Measurements from ENCODE around the gene NUP205.
"Not testable (repeated sequence)": the region's sequence is repeated elsewhere in the genome, so short reads cannot be mapped to it uniquely, and the experiment has no call there.

Gene NUP205

DNA sequence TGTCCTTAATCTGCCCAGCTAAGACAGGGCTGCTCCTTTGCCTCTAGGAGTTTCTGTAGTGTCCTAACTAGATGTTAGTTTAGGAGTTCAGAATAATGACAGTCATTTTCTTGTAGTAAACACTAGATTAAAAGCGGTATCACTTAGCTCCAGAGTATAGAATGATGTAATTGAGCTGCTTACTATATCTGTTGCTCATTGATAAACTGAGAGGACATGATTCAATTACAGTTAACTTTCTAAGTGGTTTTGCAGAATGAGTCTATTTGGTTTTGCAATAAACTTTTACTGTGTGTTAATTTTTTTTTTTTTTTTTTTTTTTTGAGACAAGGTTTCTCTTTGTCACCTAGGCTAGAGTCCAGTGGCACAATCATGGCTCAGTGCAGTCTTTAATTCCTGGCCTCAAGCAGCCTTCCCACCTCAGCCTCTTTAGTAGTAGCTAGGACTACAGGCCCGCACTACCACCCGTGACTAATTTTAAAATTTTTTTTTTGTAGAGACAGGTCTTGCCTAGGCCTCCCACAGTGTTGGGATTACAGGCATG is 106.4 kb downstream of the NUP205 start:
- in situ Hi-C loops (cut with MboI; ENCODE audit: low sequenced_read_pairs), result no loop called here

DNA sequence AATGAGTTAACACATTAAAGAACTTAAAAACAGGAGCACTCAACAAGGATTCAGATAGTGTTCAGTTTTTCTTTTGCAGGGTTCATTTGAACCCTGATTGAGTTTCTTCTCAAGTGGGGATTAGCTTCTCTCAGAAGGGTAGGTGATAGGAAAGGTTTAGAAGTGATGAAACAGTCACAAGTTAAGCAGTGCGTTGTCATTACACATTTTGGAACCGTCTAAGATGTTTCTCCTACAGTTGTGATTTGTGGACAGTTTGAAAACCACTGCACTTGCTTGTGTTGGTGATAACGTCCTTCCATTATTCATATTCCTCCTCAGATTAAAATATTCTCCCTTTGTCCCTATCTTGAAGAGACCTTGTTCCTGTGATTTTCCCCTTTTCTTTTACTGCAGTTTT is 107.3 kb downstream of the NUP205 start:
- in situ Hi-C loops (cut with MboI; ENCODE audit: low sequenced_read_pairs), result no loop called here

DNA sequence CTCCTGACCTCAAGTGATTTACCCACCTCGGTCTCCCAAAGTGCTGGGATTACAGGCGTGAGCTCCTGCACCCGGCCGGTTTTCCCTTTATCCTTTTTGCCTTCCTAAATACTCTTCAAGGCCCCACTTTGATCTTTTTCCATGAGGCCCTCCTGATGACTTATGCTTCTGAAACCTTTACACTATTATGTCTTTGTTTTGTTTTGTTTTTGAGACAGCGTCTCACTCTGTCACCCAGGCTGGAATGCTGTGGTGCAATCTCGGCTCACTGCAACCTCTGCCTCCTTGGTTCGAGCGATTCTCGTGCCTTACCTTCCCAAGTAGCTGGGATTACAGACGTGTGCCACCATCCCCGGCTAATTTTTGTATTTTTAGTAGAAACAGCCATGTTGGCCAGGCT is 108.4 kb downstream of the NUP205 start:
- in situ Hi-C loops (cut with MboI; ENCODE audit: low sequenced_read_pairs), result no loop called here

DNA sequence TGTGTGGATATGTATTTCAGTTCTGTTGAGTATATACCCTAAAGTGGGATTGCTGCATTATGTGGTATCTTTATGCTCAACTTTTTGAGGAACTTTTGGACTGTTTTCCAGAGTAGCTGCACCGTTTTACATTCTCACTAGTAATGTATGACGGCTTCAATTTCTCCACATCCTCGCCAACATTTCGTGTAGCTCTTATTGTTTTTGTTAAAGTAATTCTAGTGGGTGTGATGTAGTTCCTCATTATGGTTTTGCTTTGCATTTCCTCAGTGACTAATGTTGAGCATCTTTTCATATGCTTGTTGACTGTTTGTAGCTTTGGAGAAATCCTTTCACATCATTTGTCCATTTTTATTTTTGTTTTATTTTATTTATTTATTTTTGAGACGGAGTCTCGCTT is 109.1 kb downstream of the NUP205 start:
- in situ Hi-C loops (cut with MboI; ENCODE audit: low sequenced_read_pairs), result no loop called here

DNA sequence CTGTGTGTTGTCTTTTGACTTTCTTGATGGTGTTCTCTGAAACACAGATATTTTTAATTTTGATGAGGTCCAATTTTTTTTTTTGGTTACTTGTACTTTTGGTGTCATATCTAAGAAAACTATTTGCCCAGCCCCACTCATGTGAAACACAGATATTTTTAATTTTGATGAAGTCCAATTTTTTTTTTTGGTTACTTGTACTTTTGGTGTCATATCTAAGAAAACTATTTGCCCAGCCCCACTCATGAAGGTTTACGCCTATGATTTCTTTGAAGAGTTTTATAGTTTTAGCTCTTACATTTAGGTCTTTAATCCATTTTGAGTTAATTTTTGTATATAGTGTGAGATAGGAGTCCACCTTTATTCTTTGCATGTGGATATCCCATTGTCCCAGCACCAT is 109.9 kb downstream of the NUP205 start:
- in situ Hi-C loops (cut with MboI; ENCODE audit: low sequenced_read_pairs), result not testable (repeated sequence)

DNA sequence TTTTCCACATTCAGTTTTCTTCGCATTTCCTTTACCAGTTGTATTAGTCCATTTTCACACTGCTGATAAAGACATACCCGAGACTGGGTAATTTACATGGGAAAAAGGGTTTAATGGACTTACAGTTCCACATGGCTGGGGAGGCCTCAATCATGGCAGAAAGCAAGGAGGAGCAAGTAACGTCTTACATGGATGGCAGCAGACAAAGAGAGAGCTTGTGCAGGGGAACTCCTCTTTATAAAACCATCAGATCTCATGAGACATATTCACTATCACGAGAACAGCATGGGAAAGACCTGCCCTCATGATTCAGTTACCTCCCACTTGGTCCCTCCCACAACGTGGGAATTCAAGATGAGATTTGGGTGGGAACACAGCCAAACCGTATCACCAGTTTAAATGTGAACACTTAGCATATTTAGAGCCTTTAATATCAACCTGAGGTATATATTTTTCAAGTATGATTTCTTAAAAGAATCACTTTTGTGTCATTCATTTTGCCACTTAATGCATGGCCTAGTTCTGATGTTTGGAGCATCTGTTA is 111.2 kb downstream of the NUP205 start:
- in situ Hi-C loops (cut with MboI; ENCODE audit: low sequenced_read_pairs), result not testable (repeated sequence)

DNA sequence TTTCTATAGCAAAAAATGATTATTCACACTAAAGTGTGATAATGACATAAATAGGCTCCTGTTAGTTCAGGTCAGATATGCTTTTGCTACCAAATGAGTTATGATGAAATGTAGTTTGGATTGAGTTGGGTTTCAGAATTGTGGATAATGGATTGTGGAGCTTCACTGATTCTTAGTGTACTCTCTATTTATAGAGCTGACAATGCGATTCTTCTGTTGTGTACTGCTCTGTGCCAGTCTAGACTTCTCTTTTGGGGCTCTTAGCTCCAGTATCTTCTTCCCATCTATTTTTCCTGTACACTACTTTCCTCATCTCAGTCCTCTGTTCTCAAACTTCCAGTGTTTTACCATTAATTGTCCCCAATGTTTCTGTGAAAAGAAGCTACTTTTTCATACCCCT is 112.1 kb downstream of the NUP205 start:
- in situ Hi-C loops (cut with MboI; ENCODE audit: low sequenced_read_pairs), result no loop called here

DNA sequence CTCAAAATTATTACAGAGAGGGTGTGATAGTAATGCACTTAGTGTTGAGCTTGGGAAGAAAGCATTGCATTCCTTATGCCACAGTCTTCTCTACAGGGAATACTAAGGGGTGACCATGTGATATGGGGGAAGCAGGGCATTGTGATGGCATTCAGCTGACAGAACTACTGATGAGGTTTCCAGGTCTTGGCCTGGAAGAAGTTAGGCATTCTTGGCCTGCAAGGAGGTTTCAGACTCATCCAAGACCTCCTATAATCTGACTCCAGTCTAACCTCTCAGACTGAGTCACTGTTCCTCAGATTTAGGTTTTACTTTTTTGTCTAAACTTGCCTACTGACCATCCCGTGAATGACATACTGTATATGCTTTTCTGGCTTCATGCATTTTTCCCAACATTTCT is 112.5 kb downstream of the NUP205 start:
- in situ Hi-C loops (cut with MboI; ENCODE audit: low sequenced_read_pairs), result no loop called here

DNA sequence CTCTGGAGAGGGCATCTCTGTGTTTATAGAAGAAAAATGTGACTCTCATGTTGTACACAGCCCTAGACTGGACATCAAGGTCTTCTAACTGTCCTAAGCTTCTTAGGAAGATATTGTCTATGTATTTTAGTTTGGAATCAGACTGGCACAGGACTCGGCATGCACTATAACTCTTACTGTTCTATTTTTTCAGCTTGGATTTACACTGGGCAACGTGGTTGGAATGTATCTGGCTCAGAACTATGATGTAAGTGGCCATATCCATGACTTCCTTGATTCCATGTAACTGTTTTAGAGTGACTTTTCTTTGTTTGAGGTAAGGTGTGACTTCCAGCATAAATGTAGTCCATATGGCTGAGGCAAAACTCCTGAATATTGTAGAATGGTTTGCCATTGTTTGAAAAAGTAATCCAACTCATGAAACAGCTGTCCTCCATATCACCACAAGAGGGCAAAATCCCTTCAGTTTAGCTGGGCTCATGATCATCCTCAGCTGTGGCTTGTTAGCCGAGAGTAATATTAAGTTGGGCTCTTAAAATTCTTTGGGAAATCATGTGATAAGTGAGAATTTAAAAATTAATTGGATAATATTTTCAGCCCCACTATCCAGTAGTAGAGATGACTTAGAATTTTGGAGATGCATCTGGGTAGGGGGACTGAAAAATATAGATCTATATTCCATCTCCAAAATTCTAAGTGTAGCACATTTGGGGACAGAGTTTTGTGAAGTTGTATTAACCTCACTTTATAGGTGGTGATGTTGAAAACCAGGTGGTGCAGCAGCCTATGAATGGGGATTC is 115.0 kb downstream of the NUP205 start:
- in situ Hi-C loops (cut with MboI; ENCODE audit: low sequenced_read_pairs), result no loop called here

DNA sequence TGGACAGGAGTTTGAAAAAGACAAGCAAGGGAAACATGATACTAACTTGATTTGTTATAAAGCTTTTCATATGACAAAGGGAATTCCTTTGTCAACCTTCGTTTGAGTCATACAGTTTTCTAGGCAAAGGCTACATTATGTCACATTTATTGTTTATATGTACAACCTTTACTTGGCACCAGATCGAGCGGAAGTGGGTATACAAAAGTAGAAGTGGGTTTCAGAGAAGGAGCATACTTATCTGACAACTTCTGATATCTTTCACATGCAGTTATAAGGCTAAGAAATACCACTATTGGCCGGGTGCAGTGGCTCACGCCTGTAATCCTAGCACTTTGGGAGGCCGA is 115.6 kb downstream of the NUP205 start:
- in situ Hi-C loops (cut with MboI; ENCODE audit: low sequenced_read_pairs), result no loop called here

DNA sequence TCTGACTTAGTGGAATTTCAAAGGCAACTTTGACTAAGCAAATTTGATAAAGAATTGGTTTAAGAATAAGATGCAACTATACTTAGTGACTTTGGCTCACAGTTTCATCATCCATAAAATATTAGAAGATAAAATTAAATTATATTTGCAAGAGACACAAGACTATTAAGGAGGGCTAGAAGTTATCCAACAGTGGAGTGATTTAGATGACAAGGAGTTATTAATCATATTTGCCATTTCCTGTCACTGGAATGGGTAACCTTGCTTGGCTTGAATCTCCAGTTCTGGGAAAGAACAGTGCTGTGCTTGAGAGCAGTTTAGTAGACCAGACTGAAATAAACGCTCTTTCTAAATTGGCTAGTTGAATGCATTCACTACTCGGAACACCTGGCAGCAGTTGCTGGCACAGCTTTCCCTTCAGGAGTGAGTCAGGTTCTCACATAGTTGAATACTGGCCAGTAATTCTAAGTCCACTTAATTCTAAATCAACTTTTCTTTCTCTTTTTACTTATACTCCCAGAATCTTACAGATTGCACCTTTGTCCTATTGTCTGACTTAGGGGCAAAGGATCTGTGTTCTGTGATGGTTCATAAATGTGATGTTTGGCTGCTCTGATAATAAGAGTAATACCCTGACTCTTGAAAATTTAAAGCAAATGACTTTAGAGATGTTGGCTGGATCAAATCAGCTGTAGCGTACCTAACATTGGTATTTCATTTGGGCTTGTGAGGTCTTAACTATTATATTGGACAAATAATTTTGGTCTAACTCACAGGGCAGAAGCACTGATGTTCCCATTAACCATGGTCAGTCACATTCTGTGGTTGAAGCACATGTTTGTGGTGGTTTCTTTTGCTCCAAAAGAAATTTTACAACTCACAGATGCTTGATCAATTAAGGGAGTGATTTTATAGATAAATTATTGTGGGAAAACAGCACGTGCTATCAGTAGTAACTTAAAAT is 121.2 kb downstream of the NUP205 start:
- in situ Hi-C loops (cut with MboI; ENCODE audit: low sequenced_read_pairs), result no loop called here

DNA sequence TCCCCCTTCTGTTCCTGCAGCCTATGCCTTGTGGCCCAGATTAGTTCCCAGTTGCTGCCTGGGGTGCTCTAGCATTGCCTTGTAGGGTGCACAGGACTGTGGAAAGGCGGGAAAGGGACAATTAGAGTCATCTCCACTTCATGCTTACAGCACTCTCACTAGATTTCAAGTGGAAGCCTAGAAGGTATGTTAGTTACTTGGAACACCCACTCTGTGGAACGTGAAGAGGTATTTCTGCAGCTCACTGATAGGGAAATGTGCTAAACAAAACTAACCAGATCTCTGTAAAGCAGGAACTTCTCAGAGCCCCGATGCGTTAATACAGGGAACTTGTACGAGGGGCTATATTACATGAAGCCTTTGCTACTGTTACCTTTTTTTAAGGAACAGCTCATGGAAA is 124.0 kb downstream of the NUP205 start:
- in situ Hi-C loops (cut with MboI; ENCODE audit: low sequenced_read_pairs), result no loop called here

DNA sequence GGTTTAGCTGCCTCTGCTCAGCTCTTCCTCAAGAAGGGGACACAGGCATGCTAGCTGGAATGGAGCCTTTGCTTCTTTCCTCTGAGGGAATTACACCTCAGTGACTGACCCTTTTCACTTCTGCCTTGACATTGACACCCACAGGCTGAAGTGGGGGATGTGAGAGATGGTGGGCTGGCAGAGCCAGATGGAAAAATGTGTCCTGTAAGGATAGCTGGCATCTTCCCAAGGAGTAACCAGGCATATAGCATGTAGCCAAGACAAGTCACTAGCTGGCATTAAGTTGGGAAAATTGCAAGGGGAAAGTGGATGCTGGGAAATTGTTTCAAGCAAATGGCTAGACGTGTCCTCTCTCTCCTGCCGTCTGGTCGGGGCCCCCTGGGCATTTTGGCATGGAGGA is 124.5 kb downstream of the NUP205 start:
- in situ Hi-C loops (cut with MboI; ENCODE audit: low sequenced_read_pairs), result no loop called here

DNA sequence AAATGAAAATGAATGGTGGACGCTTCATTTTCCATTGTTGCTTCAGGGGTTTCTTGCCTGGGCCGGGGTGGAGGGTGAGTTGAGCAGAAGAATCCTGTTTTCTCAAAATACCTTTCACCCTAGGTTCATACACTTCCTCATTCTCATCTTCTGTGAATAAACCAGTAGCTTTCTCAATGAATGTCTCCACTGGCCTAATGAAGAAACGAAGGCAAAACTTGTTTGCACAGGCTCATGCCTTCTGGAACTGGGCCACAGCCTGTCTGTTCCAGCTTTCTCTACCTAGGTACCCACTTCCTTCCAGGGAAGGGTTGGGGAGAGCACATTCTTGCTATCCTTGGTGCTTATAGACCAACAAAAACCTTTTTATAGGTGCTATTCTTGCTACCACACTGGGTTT is 125.9 kb downstream of the NUP205 start:
- in situ Hi-C loops (cut with MboI; ENCODE audit: low sequenced_read_pairs), result no loop called here

DNA sequence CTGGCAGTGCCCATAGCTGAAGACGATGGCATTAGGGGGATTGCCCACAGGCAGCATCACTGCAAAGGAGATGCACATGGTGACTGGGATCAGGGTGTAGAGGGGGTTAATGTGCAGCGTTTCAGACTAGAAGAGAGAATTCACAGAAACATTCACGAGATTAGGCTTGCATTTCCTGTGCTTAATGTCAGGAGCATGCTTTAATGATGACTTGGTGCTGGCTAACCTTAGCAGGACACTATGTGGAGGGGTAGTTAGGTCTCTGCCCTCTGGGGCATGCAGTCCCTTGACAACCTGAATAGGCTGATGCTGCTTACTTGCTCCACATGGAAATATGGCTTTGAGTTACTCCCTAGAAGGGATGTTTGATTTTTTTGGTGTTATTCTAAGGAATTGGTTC is 126.4 kb downstream of the NUP205 start:
- in situ Hi-C loops (cut with MboI; ENCODE audit: low sequenced_read_pairs), result no loop called here

DNA sequence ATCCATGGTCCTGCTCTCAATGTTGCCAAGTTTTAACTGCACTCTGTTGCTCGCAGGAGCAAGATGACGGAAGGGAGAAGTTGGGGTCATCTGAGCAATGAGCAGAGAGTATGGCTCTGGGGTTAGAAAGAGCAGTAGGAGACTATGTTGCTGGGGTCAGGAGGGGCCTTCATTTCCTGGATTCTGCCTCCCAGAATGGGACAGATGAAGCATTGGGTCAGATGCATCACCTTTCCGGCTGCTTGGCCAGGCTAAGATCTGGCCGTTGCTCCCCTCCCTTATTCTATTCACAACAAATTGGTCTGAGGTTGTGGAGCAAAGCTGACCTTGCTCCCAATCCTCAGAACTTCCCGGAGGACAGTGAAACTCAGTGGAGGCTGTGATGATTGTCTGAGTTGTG is 127.0 kb downstream of the NUP205 start:
- in situ Hi-C loops (cut with MboI; ENCODE audit: low sequenced_read_pairs), result no loop called here

DNA sequence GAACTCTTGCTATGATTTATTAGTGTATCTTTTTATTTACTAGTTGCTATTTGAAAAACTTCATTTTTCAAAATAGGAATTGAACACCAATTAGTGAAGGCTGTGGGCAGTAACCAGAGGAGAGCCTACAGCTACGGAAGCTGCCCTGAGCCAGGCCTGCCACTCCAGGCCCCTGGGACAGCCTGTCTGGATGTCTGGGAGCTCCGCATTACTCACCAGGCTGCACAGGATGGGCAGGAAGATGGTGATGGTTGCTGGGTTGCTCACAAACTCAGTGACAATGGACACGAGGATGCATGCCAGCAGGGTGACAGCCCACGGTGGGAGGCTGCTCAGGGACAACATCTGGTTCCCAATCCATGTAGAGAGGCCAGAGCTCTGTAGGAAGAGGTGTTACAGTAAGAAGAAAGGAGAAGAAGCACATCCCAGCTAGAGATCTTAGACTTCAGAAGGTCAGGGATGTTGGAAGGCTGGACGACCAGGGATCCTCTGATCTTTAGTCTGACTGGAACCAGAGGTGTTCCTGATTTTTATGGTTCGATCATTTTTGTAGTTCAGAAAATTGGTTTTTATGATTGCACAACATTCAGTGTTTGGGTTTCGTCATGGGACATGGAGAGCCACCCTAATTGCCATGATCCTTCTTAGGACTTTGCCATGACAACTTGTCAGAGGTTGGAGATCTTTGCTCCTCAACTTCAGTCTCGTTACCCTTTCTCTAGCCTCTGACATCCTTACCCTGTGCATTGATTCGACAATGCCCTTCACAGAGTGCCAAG is 127.8 kb downstream of the NUP205 start:
- in situ Hi-C loops (cut with MboI; ENCODE audit: low sequenced_read_pairs), result no loop called here

DNA sequence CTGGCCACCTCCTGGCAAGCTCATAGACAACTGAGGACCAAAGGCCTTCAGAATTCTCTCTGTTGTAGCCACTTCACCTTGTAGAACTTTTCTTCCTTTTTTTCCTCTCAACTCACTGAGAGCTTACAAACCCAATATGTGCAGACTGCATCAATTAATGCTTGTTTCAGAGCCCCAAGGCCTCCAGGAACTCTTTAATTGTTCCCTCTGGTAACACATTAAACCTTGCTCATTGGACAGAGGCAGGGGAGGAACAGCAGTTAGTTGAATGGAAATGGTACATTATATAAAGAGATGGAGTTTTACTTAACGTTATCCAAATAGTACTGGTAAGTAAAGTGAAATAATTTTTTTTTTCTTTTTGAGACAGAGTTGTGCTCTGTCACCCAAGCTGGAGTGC is 129.7 kb downstream of the NUP205 start:
- in situ Hi-C loops (cut with MboI; ENCODE audit: low sequenced_read_pairs), result no loop called here

DNA sequence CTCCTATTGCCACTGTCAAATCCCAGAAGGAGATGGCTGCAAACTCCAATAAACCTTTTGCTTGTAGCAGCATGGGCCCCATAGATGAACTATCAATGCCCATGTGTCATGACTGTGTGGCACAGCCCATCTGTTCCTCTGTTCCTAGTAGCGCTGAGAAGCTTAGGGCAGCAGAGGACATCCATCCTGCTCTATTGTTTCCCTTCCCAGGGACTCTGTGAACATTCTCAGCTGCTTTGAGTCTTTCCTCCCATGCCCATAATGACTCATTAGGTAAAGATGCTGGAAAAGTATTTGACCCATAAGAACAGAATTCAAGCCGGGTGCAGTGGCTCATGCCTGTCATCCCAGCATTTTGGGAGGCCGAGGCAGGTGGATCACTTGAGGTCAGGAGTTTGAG is 132.8 kb downstream of the NUP205 start:
- in situ Hi-C loops (cut with MboI; ENCODE audit: low sequenced_read_pairs), result no loop called here

DNA sequence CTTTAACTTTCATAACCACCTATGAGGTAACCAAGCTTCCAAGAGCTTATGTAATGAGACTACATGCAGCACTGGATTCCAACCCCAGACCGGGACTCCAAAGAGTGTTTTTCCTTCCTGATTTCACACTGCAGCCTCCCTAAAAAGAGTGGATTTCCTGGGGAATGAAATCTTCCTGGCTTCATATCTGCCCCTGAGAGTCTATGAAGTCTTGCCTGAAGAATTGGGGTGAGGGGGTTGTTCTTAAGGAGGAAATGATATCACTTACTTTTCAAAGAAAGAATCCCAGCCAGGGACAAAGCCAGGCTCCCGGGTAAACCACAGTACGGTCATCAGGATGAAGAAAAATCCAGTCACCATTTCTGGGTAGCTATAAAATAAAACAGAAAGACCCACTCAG is 134.3 kb downstream of the NUP205 start:
- in situ Hi-C loops (cut with MboI; ENCODE audit: low sequenced_read_pairs), result no loop called here

DNA sequence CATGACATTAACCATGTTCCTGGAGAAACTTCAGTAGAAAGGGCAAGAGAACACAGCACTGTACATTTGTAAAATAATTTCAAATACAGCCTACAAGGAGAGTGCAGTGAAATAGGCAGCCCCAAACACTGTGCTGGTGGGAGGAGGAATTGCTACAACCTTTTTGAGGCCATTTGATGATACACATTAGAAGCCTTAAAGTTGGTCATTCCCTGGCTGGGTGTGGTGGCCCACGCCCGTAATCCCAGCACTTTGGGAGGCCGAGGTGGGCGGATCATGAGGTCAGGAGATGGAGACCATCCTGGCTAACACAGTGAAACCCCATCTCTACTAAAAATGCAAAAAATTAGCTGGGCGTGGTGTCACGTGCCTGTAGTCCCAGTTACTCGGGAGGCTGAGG is 134.9 kb downstream of the NUP205 start:
- in situ Hi-C loops (cut with MboI; ENCODE audit: low sequenced_read_pairs), result not testable (repeated sequence)

All from HL-60/S4 treated with phorbol 12-myristate 13-acetate at 8.2 ng/mL for 4 days and 3 days (cell line).